ENCODE measurements around the gene GUSB. TPM values are rescaled to one million over a fixed set of nuclear protein-coding genes. Genes with fewer than 3 reads are reported as not detected.

Gene GUSB
- total RNA-seq, 1 experiment from 2014 or later = 42.3 TPM

DNA sequence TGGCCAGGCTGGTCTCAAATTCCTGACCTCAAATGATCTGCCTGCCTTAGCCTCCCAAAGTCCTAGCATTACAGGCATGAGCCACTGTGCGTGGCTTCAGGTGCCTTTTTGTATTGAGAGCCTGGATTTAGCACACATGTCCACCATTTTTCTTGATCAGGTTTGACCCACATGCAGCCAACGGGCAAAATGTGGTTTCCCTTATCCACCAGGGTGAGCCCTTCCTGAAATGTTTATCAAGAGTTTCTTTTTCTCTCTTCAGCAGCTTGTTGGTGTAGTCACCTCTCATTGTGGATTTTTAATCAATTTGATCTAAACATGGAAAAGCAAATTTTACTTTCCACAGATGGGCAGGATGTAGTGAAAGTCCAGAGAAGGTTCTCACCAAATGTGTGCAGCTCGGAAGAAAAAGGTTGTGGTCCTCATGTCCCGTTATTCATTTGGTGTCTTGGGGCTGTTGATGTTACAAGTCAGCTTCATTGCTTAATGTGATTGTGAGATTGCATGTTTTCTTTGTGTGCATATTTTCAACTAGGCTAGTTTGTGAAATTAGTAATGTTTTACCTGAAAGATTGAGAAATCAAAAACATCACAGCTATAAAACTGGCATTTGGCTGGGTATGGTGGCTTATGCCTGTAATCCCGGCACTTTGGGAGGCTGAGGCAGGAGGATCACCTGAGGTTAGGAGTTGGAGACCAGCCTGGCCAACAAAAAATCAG, 28.9 kb downstream of the GUSB start:
- peaks cover 28% of the 10 kb centered on the region for H3K36me3 Mint-ChIP-seq
- no peak overlapping the region for H3K27ac Mint-ChIP-seq
- DNase-seq (ENCODE audit: low spot score) (no peak), ATAC-seq (no peak)
- H3K4me3 Mint-ChIP-seq = no peak overlapping the region
- no peaks in the 10 kb centered on the region for H3K4me1 Mint-ChIP-seq
- no peaks in the 10 kb centered on the region for H3K9me3 Mint-ChIP-seq
- POLR2A ChIA-PET = interaction anchor here (0.5 kb wide), 1 partner anchor 81 kb away, joined by 9 read pairs; no protein-coding TSS in a partner anchor
- CTCF ChIA-PET = interaction anchor here (0.9 kb wide), 1 partner anchor 54 kb away, joined by 3 read pairs; no protein-coding TSS in a partner anchor
- H3K27me3 Mint-ChIP-seq (ENCODE audit: low read depth) = no peaks in the 10 kb centered on the region
- TF ChIP-seq, protein P1, sequence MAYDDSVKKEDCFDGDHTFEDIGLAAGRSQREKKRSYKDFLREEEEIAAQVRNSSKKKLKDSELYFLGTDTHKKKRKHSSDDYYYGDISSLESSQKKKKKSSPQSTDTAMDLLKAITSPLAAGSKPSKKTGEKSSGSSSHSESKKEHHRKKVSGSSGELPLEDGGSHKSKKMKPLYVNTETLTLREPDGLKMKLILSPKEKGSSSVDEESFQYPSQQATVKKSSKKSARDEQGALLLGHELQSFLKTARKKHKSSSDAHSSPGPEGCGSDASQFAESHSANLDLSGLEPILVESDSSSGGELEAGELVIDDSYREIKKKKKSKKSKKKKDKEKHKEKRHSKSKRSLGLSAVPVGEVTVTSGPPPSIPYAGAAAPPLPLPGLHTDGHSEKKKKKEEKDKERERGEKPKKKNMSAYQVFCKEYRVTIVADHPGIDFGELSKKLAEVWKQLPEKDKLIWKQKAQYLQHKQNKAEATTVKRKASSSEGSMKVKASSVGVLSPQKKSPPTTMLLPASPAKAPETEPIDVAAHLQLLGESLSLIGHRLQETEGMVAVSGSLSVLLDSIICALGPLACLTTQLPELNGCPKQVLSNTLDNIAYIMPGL (CRISPR knock-in tag; IDR thresholded peaks at IDR 0.05) = no peak
- TF ChIP-seq, protein P2, sequence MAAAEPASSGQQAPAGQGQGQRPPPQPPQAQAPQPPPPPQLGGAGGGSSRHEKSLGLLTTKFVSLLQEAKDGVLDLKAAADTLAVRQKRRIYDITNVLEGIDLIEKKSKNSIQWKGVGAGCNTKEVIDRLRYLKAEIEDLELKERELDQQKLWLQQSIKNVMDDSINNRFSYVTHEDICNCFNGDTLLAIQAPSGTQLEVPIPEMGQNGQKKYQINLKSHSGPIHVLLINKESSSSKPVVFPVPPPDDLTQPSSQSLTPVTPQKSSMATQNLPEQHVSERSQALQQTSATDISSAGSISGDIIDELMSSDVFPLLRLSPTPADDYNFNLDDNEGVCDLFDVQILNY (CRISPR knock-in tag; IDR thresholded peaks at IDR 0.05) = no peak
- TF ChIP-seq, protein P3, sequence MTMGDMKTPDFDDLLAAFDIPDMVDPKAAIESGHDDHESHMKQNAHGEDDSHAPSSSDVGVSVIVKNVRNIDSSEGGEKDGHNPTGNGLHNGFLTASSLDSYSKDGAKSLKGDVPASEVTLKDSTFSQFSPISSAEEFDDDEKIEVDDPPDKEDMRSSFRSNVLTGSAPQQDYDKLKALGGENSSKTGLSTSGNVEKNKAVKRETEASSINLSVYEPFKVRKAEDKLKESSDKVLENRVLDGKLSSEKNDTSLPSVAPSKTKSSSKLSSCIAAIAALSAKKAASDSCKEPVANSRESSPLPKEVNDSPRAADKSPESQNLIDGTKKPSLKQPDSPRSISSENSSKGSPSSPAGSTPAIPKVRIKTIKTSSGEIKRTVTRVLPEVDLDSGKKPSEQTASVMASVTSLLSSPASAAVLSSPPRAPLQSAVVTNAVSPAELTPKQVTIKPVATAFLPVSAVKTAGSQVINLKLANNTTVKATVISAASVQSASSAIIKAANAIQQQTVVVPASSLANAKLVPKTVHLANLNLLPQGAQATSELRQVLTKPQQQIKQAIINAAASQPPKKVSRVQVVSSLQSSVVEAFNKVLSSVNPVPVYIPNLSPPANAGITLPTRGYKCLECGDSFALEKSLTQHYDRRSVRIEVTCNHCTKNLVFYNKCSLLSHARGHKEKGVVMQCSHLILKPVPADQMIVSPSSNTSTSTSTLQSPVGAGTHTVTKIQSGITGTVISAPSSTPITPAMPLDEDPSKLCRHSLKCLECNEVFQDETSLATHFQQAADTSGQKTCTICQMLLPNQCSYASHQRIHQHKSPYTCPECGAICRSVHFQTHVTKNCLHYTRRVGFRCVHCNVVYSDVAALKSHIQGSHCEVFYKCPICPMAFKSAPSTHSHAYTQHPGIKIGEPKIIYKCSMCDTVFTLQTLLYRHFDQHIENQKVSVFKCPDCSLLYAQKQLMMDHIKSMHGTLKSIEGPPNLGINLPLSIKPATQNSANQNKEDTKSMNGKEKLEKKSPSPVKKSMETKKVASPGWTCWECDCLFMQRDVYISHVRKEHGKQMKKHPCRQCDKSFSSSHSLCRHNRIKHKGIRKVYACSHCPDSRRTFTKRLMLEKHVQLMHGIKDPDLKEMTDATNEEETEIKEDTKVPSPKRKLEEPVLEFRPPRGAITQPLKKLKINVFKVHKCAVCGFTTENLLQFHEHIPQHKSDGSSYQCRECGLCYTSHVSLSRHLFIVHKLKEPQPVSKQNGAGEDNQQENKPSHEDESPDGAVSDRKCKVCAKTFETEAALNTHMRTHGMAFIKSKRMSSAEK (CRISPR knock-in tag; IDR thresholded peaks at IDR 0.05; ENCODE audit: borderline replicate concordance) = no peak
- TF ChIP-seq FOXJ3 (CRISPR knock-in tag; IDR thresholded peaks at IDR 0.05; ENCODE audit: borderline replicate concordance) (no peak), ZBTB21 (CRISPR knock-in tag; IDR thresholded peaks at IDR 0.05; ENCODE audit: borderline replicate concordance) (no peak), NR1H2 (CRISPR knock-in tag; IDR thresholded peaks at IDR 0.05) (no peak), ZNF423 (CRISPR knock-in tag; IDR thresholded peaks at IDR 0.05) (no peak), NR3C1 (CRISPR knock-in tag; conservative IDR thresholded peaks at IDR 0.05; ENCODE audit: low read depth) (no peak), SMAD3 (CRISPR knock-in tag; IDR thresholded peaks at IDR 0.05; ENCODE audit: borderline replicate concordance) (no peak), PRRX2 (CRISPR knock-in tag; IDR thresholded peaks at IDR 0.05) (no peak), GRHL2 (CRISPR knock-in tag; IDR thresholded peaks at IDR 0.05; ENCODE audit: insufficient replicate concordance, severe bottlenecking) (no peak), NR2C2 (CRISPR knock-in tag; IDR thresholded peaks at IDR 0.05) (no peak)
- TF ChIP-seq, protein P4, sequence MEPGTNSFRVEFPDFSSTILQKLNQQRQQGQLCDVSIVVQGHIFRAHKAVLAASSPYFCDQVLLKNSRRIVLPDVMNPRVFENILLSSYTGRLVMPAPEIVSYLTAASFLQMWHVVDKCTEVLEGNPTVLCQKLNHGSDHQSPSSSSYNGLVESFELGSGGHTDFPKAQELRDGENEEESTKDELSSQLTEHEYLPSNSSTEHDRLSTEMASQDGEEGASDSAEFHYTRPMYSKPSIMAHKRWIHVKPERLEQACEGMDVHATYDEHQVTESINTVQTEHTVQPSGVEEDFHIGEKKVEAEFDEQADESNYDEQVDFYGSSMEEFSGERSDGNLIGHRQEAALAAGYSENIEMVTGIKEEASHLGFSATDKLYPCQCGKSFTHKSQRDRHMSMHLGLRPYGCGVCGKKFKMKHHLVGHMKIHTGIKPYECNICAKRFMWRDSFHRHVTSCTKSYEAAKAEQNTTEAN (CRISPR knock-in tag; IDR thresholded peaks at IDR 0.05) = no peak
- TF ChIP-seq, protein P5, sequence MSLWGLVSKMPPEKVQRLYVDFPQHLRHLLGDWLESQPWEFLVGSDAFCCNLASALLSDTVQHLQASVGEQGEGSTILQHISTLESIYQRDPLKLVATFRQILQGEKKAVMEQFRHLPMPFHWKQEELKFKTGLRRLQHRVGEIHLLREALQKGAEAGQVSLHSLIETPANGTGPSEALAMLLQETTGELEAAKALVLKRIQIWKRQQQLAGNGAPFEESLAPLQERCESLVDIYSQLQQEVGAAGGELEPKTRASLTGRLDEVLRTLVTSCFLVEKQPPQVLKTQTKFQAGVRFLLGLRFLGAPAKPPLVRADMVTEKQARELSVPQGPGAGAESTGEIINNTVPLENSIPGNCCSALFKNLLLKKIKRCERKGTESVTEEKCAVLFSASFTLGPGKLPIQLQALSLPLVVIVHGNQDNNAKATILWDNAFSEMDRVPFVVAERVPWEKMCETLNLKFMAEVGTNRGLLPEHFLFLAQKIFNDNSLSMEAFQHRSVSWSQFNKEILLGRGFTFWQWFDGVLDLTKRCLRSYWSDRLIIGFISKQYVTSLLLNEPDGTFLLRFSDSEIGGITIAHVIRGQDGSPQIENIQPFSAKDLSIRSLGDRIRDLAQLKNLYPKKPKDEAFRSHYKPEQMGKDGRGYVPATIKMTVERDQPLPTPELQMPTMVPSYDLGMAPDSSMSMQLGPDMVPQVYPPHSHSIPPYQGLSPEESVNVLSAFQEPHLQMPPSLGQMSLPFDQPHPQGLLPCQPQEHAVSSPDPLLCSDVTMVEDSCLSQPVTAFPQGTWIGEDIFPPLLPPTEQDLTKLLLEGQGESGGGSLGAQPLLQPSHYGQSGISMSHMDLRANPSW (CRISPR knock-in tag; conservative IDR thresholded peaks at IDR 0.05; ENCODE audit: low read depth) = no peak
- TF ChIP-seq, protein P6, sequence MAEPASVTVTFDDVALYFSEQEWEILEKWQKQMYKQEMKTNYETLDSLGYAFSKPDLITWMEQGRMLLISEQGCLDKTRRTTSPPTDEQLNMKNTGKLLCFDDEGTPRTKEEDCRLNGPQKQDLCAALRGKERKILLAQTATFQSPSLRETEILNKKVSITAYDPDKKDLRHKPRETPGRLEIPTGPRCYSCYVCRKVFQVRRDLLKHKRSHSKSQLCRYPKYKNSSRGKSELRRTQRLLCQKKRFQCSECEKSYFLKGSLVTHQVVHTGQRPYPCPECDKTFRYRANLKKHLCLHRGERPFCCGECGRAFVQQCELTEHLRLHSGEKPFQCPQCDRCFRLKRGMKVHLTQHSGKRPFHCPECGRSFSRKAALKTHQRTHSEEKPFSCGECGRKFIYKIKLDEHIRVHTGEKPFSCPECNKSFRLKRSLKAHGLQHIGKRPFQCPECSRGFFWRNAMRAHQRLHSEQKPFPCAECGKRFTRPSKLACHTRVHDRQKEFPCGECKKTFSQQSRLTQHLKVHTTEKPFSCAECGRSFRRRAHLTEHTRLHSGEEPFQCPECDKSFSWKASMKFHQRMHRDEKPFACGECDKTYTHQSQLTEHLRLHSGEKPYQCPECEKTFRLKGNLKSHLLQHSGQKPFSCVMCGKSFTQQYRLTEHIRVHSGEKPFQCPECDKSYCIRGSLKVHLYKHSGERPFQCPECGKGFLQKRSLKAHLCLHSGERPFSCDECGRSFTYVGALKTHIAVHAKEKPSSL (CRISPR knock-in tag; conservative IDR thresholded peaks at IDR 0.05) = no peak
- TF ChIP-seq, protein P7, sequence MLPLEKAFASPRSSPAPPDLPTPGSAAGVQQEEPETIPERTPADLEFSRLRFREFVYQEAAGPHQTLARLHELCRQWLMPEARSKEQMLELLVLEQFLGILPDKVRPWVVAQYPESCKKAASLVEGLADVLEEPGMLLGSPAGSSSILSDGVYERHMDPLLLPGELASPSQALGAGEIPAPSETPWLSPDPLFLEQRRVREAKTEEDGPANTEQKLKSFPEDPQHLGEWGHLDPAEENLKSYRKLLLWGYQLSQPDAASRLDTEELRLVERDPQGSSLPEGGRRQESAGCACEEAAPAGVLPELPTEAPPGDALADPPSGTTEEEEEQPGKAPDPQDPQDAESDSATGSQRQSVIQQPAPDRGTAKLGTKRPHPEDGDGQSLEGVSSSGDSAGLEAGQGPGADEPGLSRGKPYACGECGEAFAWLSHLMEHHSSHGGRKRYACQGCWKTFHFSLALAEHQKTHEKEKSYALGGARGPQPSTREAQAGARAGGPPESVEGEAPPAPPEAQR (CRISPR knock-in tag; IDR thresholded peaks at IDR 0.05) = no peak
- TF ChIP-seq, protein P8, sequence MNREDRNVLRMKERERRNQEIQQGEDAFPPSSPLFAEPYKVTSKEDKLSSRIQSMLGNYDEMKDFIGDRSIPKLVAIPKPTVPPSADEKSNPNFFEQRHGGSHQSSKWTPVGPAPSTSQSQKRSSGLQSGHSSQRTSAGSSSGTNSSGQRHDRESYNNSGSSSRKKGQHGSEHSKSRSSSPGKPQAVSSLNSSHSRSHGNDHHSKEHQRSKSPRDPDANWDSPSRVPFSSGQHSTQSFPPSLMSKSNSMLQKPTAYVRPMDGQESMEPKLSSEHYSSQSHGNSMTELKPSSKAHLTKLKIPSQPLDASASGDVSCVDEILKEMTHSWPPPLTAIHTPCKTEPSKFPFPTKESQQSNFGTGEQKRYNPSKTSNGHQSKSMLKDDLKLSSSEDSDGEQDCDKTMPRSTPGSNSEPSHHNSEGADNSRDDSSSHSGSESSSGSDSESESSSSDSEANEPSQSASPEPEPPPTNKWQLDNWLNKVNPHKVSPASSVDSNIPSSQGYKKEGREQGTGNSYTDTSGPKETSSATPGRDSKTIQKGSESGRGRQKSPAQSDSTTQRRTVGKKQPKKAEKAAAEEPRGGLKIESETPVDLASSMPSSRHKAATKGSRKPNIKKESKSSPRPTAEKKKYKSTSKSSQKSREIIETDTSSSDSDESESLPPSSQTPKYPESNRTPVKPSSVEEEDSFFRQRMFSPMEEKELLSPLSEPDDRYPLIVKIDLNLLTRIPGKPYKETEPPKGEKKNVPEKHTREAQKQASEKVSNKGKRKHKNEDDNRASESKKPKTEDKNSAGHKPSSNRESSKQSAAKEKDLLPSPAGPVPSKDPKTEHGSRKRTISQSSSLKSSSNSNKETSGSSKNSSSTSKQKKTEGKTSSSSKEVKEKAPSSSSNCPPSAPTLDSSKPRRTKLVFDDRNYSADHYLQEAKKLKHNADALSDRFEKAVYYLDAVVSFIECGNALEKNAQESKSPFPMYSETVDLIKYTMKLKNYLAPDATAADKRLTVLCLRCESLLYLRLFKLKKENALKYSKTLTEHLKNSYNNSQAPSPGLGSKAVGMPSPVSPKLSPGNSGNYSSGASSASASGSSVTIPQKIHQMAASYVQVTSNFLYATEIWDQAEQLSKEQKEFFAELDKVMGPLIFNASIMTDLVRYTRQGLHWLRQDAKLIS (CRISPR knock-in tag; IDR thresholded peaks at IDR 0.05; ENCODE audit: borderline replicate concordance) = no peak
